SHP77 (cell line): ENCODE data around the gene SYT1.
A peak's percentile ranks its signal among the peaks of the same experiment; 100 is the strongest.

Source experiments
- DNase-seq, 2 experiments: peaks; one replicate each; lab custom pipeline; 2025; lab: John Stamatoyannopoulos, UW

SYT1 gene

GRCh38 chr12:78891646-78892353 lies 27.2 kb downstream of the SYT1 start:
- DNase-seq: no peak

- DNase-seq: peak; percentile 49 to 65
Measured at GRCh38 chr12:78898416-78898815, 33.8 kb downstream of the SYT1 start.

DNA sequence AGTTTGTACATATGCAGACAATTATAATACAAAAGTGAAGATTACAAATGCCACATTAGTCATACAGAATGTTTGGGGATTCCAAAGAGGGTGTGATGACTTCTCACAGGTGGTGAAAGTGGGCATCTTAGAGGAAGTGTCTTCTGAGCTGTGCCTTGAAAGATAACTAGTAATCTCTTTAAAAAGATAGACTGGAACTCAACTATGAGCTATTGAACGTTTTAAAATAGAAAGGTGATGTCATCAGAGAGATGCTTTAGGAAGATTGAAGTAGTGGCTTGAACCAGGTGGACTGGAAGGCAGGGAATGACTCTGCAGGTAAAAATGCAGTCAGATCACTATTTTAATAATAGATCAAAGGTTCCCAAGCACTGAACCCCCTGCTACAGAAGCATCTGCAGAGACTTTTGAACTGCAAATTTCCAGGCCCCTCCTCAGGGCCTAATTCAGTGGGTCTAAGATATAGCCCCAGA lies 50.3 kb downstream of the SYT1 start:
- no peak for DNase-seq

GRCh38 chr12:78916845-78917480 lies 52.4 kb downstream of the SYT1 start:
- DNase-seq: no peak

DNA sequence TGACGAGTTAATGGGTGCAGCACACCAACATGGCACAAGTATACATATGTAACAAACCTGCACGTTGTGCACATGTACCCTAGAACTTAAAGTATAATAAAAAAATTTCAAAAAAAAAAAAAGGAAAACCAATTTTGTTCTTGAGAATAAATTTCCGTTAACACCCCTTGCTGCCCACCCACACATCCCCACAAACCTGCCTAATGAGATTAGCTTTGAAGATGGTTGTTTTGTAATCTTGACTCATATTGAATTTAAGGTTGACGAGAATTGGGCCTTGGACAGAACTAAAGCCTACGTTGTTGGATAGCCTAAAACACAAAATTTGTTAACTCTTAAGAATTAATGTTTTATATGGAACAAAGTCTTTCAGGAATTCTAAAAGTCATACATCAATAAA lies 52.9 kb downstream of the SYT1 start:
- no peak for DNase-seq

DNA sequence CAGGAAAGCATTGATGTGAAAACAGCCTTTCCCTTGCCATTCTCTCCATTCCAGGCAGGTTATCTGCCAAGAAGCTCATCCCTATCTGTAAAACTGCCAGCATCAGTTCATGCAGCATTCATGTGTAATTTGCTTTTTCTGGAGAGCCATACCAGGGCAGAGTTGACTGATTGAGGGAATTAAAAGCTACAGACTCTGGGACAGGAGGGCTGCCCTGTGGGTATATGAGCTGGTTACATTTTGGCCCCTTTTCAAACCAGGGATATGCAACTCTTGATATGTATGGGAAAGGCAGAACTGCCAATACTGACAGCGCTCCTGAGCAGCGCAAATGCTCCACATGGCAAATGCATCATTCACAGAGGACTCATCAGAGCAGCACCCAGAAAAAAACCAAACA lies 53.7 kb downstream of the SYT1 start:
- DNase-seq: no peak

- DNase-seq: peak in 1 of 2 experiments; percentile 47
Measured at GRCh38 chr12:78928200-78929074, 63.9 kb downstream of the SYT1 start.

- DNase-seq: no peak
Measured at GRCh38 chr12:78929075-78929418, 64.5 kb downstream of the SYT1 start.

GRCh38 chr12:78931466-78931990 lies 67.0 kb downstream of the SYT1 start:
- DNase-seq: no peak

- DNase-seq: no peak
Measured at GRCh38 chr12:78933014-78933413, 68.4 kb downstream of the SYT1 start.

DNA sequence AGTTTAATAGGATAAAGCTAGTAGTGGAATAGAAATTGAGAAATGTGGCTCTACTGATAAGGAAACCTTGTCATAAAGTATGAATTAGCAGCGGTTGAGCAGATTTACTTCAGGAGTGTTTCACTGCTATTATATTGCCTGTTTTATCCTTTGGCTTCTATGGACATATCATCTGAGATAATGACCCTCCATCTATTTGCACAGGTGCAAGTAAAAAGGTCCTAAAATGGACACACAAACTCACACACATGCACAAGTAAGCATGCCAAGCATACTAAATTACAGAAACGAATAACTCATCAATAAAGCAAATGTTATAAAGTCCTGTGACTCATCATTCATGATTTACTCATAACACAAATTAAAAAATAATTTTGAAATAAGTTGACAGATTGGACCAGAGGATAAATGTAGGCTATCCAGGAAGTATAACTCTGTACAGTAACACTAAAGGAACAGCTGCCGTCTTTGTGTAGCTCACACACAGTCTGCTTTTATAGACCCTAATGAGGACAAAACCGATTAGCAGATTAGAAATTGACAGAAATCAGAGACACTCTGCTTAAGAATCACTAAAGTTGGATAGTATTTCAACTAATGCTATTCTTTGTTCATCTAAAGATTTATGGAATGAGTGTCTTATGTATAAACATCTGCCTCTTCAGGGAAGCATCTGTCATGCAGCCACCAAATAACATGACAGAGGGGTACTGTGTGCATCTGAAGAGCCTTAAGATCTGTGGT lies 73.9 kb downstream of the SYT1 start:
- DNase-seq: peak; percentile 89 to 93

- DNase-seq: no peak
Measured at GRCh38 chr12:78949532-78949931, 85.0 kb downstream of the SYT1 start.

GRCh38 chr12:78951803-78952551 lies 87.4 kb downstream of the SYT1 start:
- DNase-seq: peak; percentile 62 to 77

- no peak for DNase-seq
Measured at GRCh38 chr12:78952552-78952929, 88.0 kb downstream of the SYT1 start.

DNA sequence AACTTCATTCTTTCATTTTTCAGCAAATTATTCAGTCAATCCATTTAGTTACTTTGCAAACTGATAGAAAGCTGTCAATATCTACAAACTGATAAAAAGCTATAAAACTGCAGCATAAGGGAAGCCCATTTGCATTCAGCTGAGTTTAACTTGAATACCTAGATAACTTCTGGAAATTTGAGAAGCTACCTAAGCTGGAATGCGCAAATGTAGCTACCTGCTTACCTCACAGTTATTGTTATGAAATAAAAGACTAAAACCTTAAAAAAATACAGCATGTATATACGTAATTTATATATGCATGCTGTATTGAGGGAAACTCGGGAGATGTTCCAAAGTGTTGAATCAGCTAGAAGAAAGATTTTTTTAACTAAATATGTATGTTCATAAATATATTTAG lies 94.4 kb downstream of the SYT1 start:
- no peak for DNase-seq

- DNase-seq: no peak
Measured at GRCh38 chr12:78959556-78959955, 95.0 kb downstream of the SYT1 start.

DNA sequence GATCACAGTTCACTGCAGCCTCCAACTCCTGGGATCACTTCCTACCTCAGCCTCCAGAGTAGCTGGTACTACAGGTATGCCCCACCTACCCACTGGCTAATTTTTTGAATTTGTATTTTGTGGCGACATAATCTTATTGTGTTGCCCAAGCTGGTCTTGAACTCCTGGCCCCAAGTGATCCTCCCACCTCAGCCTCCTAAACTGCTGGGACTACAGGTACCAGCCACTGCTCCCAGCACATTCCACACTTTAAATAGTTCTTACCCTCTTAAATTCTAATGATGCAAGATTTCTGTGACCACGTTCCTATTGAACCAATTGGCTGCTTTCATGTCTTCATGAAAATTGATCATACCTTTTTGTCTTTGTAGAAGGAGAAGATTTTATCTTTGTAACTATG lies 96.6 kb downstream of the SYT1 start:
- no peak for DNase-seq

GRCh38 chr12:78963439-78964227 lies 99.1 kb downstream of the SYT1 start:
- DNase-seq: no peak

DNA sequence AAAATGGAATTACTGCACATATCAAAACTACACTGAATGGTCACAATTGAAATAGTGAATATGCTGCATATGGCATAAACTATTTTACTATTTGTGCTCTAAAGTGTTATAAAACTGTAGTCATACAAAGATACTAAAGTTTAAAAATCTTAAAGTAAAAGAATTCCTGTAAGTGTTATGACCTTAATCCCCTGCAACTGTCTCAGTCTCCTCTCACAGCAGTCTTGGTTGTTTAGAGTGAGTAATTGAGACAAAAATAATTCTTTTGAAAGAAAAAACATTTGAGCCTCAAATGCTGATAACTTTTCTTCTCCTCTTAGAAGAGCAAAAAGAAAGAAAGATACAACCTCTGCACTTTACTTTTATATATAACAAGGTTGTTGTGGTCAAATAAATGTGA lies 99.9 kb downstream of the SYT1 start:
- no peak for DNase-seq

- no peak for DNase-seq
Measured at GRCh38 chr12:78966062-78966461, 101.5 kb downstream of the SYT1 start.
